Left lung (tissue), 10 donors: ENCODE results near the gene CLP1. TPM values are rescaled to one million over a fixed set of nuclear protein-coding genes. Genes with fewer than 3 reads are reported as not detected.
"Not testable (repeated sequence)": the region's sequence is repeated elsewhere in the genome, so short reads cannot be mapped to it uniquely, and the experiment has no call there.

Experiments used
- ATAC-seq: fragments of 200-7000 bp; cut with Tn5 transposase; one replicate; pipeline ENCODE4 v1.9.1; 2020; ENCODE audit warnings: moderate library complexity
- DNase-seq, 4 donors: peaks; one replicate each; pipeline ENCODE4 v3.0.0-alpha.2; 2013 to 2020
- H3K27ac ChIP-seq, 2 donors: fragments of 200-600 bp; sonication (generic) in 1 of 2; one replicate each; pipeline versions ENCODE4 v1.5.0 to v1.8.0; 2020 to 2021
- H3K27me3 ChIP-seq, 2 donors: fragments of 200-600 bp; sonication (generic) in 1 of 2; one replicate each; pipeline versions ENCODE4 v1.5.0 to v1.8.0; 2020 to 2021
- H3K36me3 ChIP-seq, 2 donors: fragments of 200-600 bp; sonication (generic) in 1 of 2; one replicate each; pipeline versions ENCODE4 v1.5.0 to v1.8.0; 2020 to 2021
- H3K4me1 ChIP-seq, 2 donors: fragments of 200-600 bp; one replicate each; pipeline ENCODE4 v1.8.0; 2021
- H3K4me3 ChIP-seq, 2 donors: fragments of 200-600 bp; sonication (generic) in 1 of 2; one replicate each; pipeline versions ENCODE4 v1.5.0 to v1.8.0; 2020 to 2021; ENCODE audit warnings: mild to moderate bottlenecking in 1 of 2
- H3K9me3 ChIP-seq, 2 donors: fragments of 200-600 bp; sonication (generic) in 1 of 2; one replicate each; pipeline versions ENCODE4 v1.5.0 to v1.8.0; 2020 to 2021
- intact Hi-C, 2 donors: fragments of 100-400 bp; cut with DNase I; formaldehyde crosslinking; loops; one replicate each; pipeline versions ENCODE4 v1.11.2 to v1.14.2; 2022
- polyA plus RNA-seq, 6 donors: library from polyadenylated mRNA; unstranded; fragments of 120-200 nt; gene quantifications; one replicate each; pipeline ENCODE4 v1.2.1, GENCODE V29; 2013; ENCODE audit not compliant: insufficient read length in 6 of 6
- total RNA-seq, 2 donors: library from RNA; stranded (reverse); fragmentation: NEBNext Ultra II Directional; extraction: Animal tissue kit (Norgen Biotek cat#: 25700); gene quantifications; one replicate each; pipeline ENCODE4 v1.2.1, GENCODE V29; 2021
- TF ChIP-seq, protein P1 (sequence below), 2 donors: fragments of 200-600 bp; sonication (generic) in 1 of 2; IDR thresholded peaks; one replicate each; pipeline versions ENCODE4 v1.5.0 to v1.8.0; 2021; ENCODE audit warnings: antibody characterized with exemption in 2 of 2
- donor health status: DM: no; HTN: yes; CAD: no.
- donor health status: DM: no; HTN: no; CAD: no.

CLP1 gene
- total and polyA plus RNA-seq, 8 donors, result 10.1 to 14.3 (median 13.1) TPM

DNA sequence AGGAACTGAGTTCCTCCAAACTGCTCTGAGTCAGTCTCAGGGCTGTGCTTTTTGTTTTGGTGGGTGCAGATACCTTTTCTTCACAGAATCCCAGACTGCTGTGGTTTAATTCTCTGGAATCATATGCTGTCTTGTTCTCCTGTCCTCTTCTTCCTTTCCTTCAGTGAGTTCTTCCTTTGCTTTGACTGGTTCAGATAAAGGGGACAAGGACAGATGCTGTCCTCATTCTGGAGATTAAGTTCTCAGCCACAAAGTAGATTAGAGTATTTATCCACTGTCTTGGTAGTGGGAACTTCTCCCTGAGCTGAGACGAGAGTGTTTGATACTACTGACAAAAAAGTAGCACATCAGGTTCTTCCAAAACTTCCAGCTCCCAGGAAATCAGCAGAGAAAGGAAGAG is 23.6 kb downstream of the CLP1 start:
- peaks cover 0 to 95% of the 10 kb centered on the region in 2 donors for H3K36me3 ChIP-seq
- TF ChIP-seq, protein P1, sequence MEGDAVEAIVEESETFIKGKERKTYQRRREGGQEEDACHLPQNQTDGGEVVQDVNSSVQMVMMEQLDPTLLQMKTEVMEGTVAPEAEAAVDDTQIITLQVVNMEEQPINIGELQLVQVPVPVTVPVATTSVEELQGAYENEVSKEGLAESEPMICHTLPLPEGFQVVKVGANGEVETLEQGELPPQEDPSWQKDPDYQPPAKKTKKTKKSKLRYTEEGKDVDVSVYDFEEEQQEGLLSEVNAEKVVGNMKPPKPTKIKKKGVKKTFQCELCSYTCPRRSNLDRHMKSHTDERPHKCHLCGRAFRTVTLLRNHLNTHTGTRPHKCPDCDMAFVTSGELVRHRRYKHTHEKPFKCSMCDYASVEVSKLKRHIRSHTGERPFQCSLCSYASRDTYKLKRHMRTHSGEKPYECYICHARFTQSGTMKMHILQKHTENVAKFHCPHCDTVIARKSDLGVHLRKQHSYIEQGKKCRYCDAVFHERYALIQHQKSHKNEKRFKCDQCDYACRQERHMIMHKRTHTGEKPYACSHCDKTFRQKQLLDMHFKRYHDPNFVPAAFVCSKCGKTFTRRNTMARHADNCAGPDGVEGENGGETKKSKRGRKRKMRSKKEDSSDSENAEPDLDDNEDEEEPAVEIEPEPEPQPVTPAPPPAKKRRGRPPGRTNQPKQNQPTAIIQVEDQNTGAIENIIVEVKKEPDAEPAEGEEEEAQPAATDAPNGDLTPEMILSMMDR (IDR thresholded peaks at IDR 0.05), result no peak

DNA sequence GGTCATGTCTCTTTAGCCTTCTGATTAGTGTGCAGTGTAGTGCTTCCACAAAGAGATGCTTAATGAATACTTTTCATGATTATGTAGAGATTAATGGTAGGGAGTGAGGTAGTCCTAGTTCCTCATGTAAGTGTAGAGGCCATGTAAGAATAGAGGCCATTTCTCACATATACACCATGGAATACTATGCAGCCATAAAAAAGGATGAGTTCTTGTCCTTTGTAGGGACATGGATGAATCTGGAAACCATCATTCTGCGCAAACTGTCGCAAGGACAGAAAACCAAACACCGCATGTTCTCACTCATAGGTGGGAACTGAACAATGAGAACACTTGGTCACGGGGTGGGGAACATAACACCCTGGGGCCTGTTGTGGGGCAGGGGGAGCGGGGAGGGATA is 32.9 kb downstream of the CLP1 start:
- DNase-seq, H3K4me3 ChIP-seq, ATAC-seq, H3K27ac ChIP-seq, H3K4me1 ChIP-seq, H3K27me3 ChIP-seq, H3K9me3 ChIP-seq, intact Hi-C loops: not testable (repeated sequence)
- H3K36me3 ChIP-seq, result peaks cover 0 to 100% of the 10 kb centered on the region in 2 donors

More for the DNA sequence above, 23.6 kb downstream of the CLP1 start:
- Histone ChIP-seq H3K9me3 (no peaks in the 10 kb centered on the region), H3K27ac (no peak overlapping the region), H3K27me3 (no peaks in the 10 kb centered on the region), H3K4me1 (peaks cover 0 to 10% of the 10 kb centered on the region in 2 donors), H3K4me3 (no peak overlapping the region)
- intact Hi-C loops, result no loop called here
- no peak for DNase-seq
- ATAC-seq, result no peak

DNA sequence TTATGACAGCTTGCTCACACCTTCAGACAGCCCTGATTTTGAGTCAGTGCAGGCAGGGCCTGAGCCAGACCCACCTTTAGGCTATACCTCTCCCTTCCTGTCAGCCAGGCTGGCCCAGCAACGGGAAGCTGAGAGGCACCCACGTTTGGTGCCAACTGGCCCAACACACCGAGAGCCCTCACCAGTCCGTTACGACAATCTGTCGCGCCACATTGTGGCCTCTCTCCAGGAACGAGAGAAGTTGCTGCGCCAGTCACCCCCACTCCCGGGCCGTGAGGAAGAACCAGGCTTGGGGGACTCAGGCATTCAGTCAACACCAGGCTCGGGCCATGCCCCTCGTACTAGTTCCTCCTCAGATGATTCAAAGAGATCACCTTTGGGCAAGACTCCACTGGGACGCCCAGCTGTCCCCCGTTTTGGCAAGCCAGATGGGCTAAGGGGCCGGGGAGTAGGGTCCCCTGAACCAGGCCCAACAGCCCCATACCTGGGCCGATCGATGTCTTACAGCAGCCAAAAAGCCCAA is 41.3 kb downstream of the CLP1 start:
- intact Hi-C loops, result no loop called here
- Histone ChIP-seq H3K4me3 (no peak overlapping the region), H3K27ac (no peak overlapping the region), H3K36me3 (peaks cover 5 to 100% of the 10 kb centered on the region in 2 donors), H3K27me3 (no peaks in the 10 kb centered on the region), H3K9me3 (no peaks in the 10 kb centered on the region), H3K4me1 (no peaks in the 10 kb centered on the region)
- TF ChIP-seq, protein P1 (IDR thresholded peaks at IDR 0.05), result no peak
- no peak for DNase-seq
- ATAC-seq, result no peak

DNA sequence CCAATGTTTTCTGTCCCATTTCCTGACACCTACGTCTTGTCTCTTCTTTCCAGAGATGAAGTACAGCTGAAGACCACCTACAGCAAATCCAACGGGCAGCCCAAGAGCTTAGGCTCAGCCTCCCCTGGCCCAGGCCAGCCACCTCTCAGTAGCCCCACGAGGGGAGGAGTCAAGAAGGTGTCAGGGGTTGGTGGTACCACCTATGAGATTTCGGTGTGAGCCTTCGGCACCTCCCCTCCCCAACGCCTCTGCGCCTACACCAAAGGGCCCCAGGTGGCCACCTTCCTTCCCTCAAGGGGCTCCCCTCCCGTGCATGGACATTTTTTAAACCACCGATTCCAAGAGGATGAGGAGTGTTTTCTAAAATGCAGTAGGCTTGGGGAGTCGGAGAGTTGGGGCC is 42.3 kb downstream of the CLP1 start:
- no peak overlapping the region for H3K27ac ChIP-seq
- ATAC-seq, result no peak
- no peaks in the 10 kb centered on the region for H3K9me3 ChIP-seq
- DNase-seq, result no peak
- intact Hi-C loops, result no loop called here
- peaks cover 5 to 100% of the 10 kb centered on the region in 2 donors for H3K36me3 ChIP-seq
- no peaks in the 10 kb centered on the region for H3K4me1 ChIP-seq
- H3K4me3 ChIP-seq, result no peak overlapping the region
- no peaks in the 10 kb centered on the region for H3K27me3 ChIP-seq
- TF ChIP-seq, protein P1 (IDR thresholded peaks at IDR 0.05), result no peak

DNA sequence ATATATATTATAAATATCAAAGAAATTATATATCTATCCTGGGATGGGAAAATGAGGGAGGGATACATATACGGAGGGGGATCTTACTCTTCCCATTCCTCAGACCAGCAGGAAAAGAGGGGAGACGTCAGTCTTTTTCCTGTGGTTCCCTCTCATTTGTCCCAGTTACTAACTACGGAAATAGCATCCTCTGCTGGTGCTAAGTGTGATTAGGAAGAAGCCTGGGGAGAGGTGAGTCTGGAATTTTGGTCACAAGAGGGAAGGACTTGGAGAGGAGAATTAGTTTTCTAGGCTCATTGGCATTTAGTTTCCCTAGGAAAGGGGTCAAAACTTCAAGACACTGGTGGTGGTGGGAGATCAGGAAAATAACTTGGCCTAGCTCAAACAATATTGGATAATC is 42.9 kb downstream of the CLP1 start:
- Histone ChIP-seq H3K27me3 (no peaks in the 10 kb centered on the region), H3K9me3 (no peaks in the 10 kb centered on the region), H3K27ac (no peak overlapping the region), H3K36me3 (peaks cover 5 to 99% of the 10 kb centered on the region in 2 donors), H3K4me3 (no peak overlapping the region), H3K4me1 (no peaks in the 10 kb centered on the region)
- TF ChIP-seq, protein P1 (IDR thresholded peaks at IDR 0.05), result no peak
- DNase-seq (no peak), ATAC-seq (no peak)
- intact Hi-C loops, result no loop called here

DNA sequence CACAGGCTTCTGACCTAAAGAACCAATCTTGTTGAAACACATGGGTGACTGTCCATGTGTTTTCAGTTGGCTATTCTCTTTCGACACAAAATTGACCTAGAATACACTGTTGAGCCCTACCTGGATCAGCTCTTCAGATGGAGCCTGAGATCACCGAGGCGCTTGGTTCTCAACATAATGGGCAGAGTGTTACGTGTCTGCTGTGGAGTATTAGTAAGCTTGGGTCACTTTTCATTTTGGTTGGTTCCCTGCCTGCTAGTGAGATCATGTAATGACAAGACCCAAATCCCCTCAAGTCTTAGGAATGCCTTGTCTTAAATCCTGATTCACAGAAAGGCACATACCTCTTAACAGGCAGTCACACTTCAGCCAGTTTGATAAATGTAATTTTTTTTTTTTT is 45.8 kb downstream of the CLP1 start:
- Histone ChIP-seq H3K27me3 (no peaks in the 10 kb centered on the region), H3K4me1 (no peaks in the 10 kb centered on the region), H3K9me3 (no peaks in the 10 kb centered on the region), H3K4me3 (no peak overlapping the region), H3K27ac (no peak overlapping the region), H3K36me3 (peaks cover 5 to 76% of the 10 kb centered on the region in 2 donors)
- no peak for DNase-seq
- intact Hi-C loops, result no loop called here
- TF ChIP-seq, protein P1 (IDR thresholded peaks at IDR 0.05), result no peak
- ATAC-seq, result no peak
